ENCODE measurements around the gene RAD51B. TPM values are rescaled to one million over a fixed set of nuclear protein-coding genes. Genes with fewer than 3 reads are reported as not detected.

RAD51B gene
- total and polyA plus RNA-seq, 9 of the 15 experiments (the other 6 are each of a cell fraction or from before 2014, with no cell fraction given), result 8.5 to 17.3 (median 11.3) TPM

- TF ChIP-seq GTF3C2 (IDR thresholded peaks at IDR 0.05; ENCODE audit: borderline replicate concordance, extremely low read depth, insufficient read length) (no peak), ZNF253 (CRISPR knock-in tag; conservative IDR thresholded peaks at IDR 0.05) (no peak), U2AF2 (optimal IDR thresholded peaks at IDR 0.05; ENCODE audit: low read depth, low read length) (no peak), ZNF717 (CRISPR knock-in tag; IDR thresholded peaks at IDR 0.05) (no peak), ZFPM2 (CRISPR knock-in tag; IDR thresholded peaks at IDR 0.05) (no peak), THAP7 (CRISPR knock-in tag; IDR thresholded peaks at IDR 0.05) (no peak), ZNF232 (CRISPR knock-in tag; IDR thresholded peaks at IDR 0.05) (no peak), MYBL2 (IDR thresholded peaks at IDR 0.05; ENCODE audit: low read depth) (no peak), MYBL2 (CRISPR knock-in tag; IDR thresholded peaks at IDR 0.05; ENCODE audit: borderline replicate concordance) (no peak), FUS (optimal IDR thresholded peaks at IDR 0.05; ENCODE audit: low read depth, low read length) (no peak), PBX2 (CRISPR knock-in tag; IDR thresholded peaks at IDR 0.05; ENCODE audit: low read depth) (no peak), PBX2 (tag; conservative IDR thresholded peaks at IDR 0.05; ENCODE audit: low read depth) (no peak), SMARCB1 (IDR thresholded peaks at IDR 0.05; ENCODE audit: insufficient read length, low read depth) (no peak)
Observed at GRCh38 chr14:68243450-68244010, 424.0 kb downstream of the RAD51B start (continued).

Measured in K562 (cell line).